Prostate gland (tissue), 2 donors: ENCODE results near the gene FA2H. TPM values are rescaled to one million over a fixed set of nuclear protein-coding genes. Genes with fewer than 3 reads are reported as not detected.

Experiments
- DNase-seq: peaks from one replicate; pipeline ENCODE4 v3.0.0-alpha.2; 2019; ENCODE audit warnings: low spot score
- H3K27ac ChIP-seq, 2 donors: fragments of 200-600 bp; sonication (generic); 2 replicates each; pipeline ENCODE4 v1.5.1; 2017 to 2019
- H3K27me3 ChIP-seq: fragments of 200-600 bp; sonication (generic); replicated peaks from 2 replicates; pipeline ENCODE4 v1.5.1; 2019; ENCODE audit not compliant: insufficient read depth
- H3K36me3 ChIP-seq, 2 donors: fragments of 200-600 bp; sonication (generic); 1 replicate in 1 of 2; 2 replicates in 1 of 2; pipeline versions ENCODE4 v1.5.1 to v1.8.1; 2017 to 2019
- H3K4me1 ChIP-seq: fragments of 200-600 bp; sonication (generic); replicated peaks from 2 replicates; pipeline ENCODE4 v1.5.1; 2019
- H3K4me3 ChIP-seq, 2 donors: fragments of 200-600 bp; sonication (generic); 2 replicates each; pipeline ENCODE4 v1.5.1; 2017 to 2019
- H3K9me3 ChIP-seq: fragments of 200-600 bp; sonication (generic); 2 replicates; pipeline ENCODE4 v1.5.1; 2017
- CTCF ChIP-seq, 4 experiments: fragments of 200-600 bp in 2 of 4; fragments of 450-650 bp in 2 of 4; sonication (generic) in 2 of 4; IDR thresholded peaks; 1 replicate in 3 of 4; 2 replicates in 1 of 4; pipeline ENCODE4 v1.5.1; 2016 to 2019; ENCODE audit warnings: antibody characterized with exemption in 4 of 4, mild to moderate bottlenecking in 2 of 4, moderate library complexity in 2 of 4
- POLR2A ChIP-seq: fragments of 450-650 bp; IDR thresholded peaks from one replicate; pipeline ENCODE4 v1.6.1; 2016; ENCODE audit warnings: antibody characterized with exemption, mild to moderate bottlenecking
- POLR2AphosphoS5 ChIP-seq: sonication (generic); formaldehyde crosslinking; IDR thresholded peaks from one replicate; pipeline ENCODE4 v1.6.1; 2017; ENCODE audit warnings: antibody characterized with exemption
- WGBS: methylation state at CpG from one replicate; pipeline ENCODE4 v1.1.5; 2018; 5-methylcytosine and 5-hydroxymethylcytosine counted together
- intact Hi-C: fragments of 100-400 bp; cut with DNase I; formaldehyde crosslinking; loops from one replicate; pipeline ENCODE4 v1.14.2; 2022
- total RNA-seq, 2 donors: library from RNA; depleted of rRNA; stranded (reverse); fragments of >200 nt; gene quantifications; one replicate each; pipeline ENCODE4 v1.1.0, GENCODE V29; 2016

Gene FA2H
- total RNA-seq, 2 donors from 2014 or later, result 3.0 to 4.5 TPM

- intact Hi-C loops, result no loop called here
- Histone ChIP-seq H3K4me1 (no peaks in the 10 kb centered on the region), H3K36me3 (no peaks in the 10 kb centered on the region), H3K27ac (no peak overlapping the region), H3K27me3 (no peaks in the 10 kb centered on the region), H3K9me3 (no peaks in the 10 kb centered on the region), H3K4me3 (no peak overlapping the region)
- TF ChIP-seq POLR2A (no peak), POLR2AphosphoS5 (no peak), CTCF (IDR thresholded peaks at IDR 0.05) (no peak)
- WGBS, result 45% methylated on average over 5 of the region's 5 CpGs
- DNase-seq, result no peak
These were observed 54.0 kb downstream of the FA2H start for GRCh38 chr16:74720579-74720978.

- H3K9me3 ChIP-seq, result no peaks in the 10 kb centered on the region
- intact Hi-C loops, result no loop called here
- no peaks in the 10 kb centered on the region for H3K4me1 ChIP-seq
- no peaks in the 10 kb centered on the region for H3K36me3 ChIP-seq
- no peak for TF ChIP-seq POLR2A
- TF ChIP-seq POLR2AphosphoS5, result no peak
- no peak for TF ChIP-seq CTCF (IDR thresholded peaks at IDR 0.05)
- H3K4me3 ChIP-seq, result no peak overlapping the region
- WGBS, result 91% methylated on average over 25 of the region's 27 CpGs
- no peak overlapping the region for H3K27ac ChIP-seq
- no peak for DNase-seq
- H3K27me3 ChIP-seq, result no peaks in the 10 kb centered on the region
These were observed 55.6 kb downstream of the FA2H start for GRCh38 chr16:74718741-74719610.

GRCh38 chr16:74718140-74718539 is 56.5 kb downstream of the FA2H start:
- TF ChIP-seq POLR2AphosphoS5 (no peak), CTCF (IDR thresholded peaks at IDR 0.05) (no peak), POLR2A (no peak)
- H3K27ac ChIP-seq, result no peak overlapping the region
- no peaks in the 10 kb centered on the region for H3K4me1 ChIP-seq
- no peaks in the 10 kb centered on the region for H3K27me3 ChIP-seq
- no peaks in the 10 kb centered on the region for H3K36me3 ChIP-seq
- no peak overlapping the region for H3K4me3 ChIP-seq
- intact Hi-C loops, result no loop called here
- 90% methylated on average over 13 of the region's 13 CpGs for WGBS
- no peaks in the 10 kb centered on the region for H3K9me3 ChIP-seq
- DNase-seq, result no peak

GRCh38 chr16:74717367-74717766 is 57.3 kb downstream of the FA2H start:
- Histone ChIP-seq H3K4me3 (no peak overlapping the region), H3K36me3 (no peaks in the 10 kb centered on the region), H3K9me3 (no peaks in the 10 kb centered on the region), H3K4me1 (no peaks in the 10 kb centered on the region), H3K27ac (no peak overlapping the region), H3K27me3 (no peaks in the 10 kb centered on the region)
- intact Hi-C loops, result no loop called here
- no peak for DNase-seq
- TF ChIP-seq POLR2AphosphoS5, result no peak
- TF ChIP-seq CTCF (IDR thresholded peaks at IDR 0.05), result no peak
- no peak for TF ChIP-seq POLR2A
- 81% methylated on average over 7 of the region's 7 CpGs for WGBS

- intact Hi-C loops, result no loop called here
- H3K9me3 ChIP-seq, result no peaks in the 10 kb centered on the region
- 85% methylated on average over 15 of the region's 15 CpGs for WGBS
- H3K4me3 ChIP-seq, result no peak overlapping the region
- no peaks in the 10 kb centered on the region for H3K36me3 ChIP-seq
- no peaks in the 10 kb centered on the region for H3K4me1 ChIP-seq
- TF ChIP-seq CTCF (IDR thresholded peaks at IDR 0.05) (no peak), POLR2AphosphoS5 (no peak), POLR2A (no peak)
- H3K27ac ChIP-seq, result no peak overlapping the region
- no peak for DNase-seq
- H3K27me3 ChIP-seq, result no peaks in the 10 kb centered on the region
These were observed 58.3 kb downstream of the FA2H start for GRCh38 chr16:74716355-74716754.
